ENCODE data around the gene GNL2. TPM values are rescaled to one million over a fixed set of nuclear protein-coding genes. Genes with fewer than 3 reads are reported as not detected.

GNL2 gene
- total RNA-seq, 1 donor = 72.7 TPM

DNA sequence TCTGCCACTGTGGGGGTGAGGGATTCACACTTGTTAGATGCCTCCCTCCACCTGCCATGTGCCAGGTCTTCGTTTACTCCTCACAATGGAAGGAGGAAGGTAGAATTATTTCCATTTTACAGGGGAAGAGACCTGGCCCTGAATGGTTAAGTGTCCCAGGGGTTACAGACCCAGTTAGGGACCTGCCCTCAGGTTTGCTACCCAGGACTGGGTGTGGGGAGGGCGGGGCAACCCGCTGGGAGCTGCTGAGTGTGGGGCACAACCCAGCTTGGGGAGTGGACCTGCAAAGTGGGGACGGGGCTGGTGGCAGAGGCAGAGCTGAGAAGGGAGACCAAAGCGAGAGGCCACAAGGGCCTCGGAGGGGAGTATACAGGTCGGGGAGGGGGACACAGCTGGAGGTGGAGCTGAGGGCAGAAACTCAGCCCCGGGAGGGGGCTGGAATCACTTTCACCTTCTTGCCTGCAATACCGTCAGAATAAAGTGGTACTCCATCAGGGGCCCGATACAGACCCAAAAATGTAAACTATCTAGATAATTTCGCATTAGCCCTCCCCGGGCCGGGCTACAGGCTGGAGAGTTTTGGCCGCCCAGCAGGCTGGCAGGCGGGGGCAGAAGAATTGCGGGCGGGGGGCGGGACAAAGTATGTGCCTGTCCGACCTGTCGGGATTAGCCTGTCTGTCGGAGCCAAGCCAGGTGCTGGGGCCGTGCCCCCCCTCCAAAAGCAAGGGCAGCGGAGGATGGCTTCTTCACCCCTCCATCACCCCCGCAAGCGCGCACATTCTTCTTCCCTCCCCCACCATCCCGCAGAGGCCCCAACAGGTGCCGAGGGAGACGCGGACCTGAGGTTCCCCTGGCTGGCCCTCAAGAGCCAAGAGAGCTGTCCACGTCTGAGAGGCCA is 37.6 kb upstream of the GNL2 start:
- no peak overlapping the region for H3K4me3 ChIP-seq (ENCODE audit: low read depth, low read length)
- no peak for DNase-seq (ENCODE audit: low read depth)
- TF ChIP-seq, protein P1, sequence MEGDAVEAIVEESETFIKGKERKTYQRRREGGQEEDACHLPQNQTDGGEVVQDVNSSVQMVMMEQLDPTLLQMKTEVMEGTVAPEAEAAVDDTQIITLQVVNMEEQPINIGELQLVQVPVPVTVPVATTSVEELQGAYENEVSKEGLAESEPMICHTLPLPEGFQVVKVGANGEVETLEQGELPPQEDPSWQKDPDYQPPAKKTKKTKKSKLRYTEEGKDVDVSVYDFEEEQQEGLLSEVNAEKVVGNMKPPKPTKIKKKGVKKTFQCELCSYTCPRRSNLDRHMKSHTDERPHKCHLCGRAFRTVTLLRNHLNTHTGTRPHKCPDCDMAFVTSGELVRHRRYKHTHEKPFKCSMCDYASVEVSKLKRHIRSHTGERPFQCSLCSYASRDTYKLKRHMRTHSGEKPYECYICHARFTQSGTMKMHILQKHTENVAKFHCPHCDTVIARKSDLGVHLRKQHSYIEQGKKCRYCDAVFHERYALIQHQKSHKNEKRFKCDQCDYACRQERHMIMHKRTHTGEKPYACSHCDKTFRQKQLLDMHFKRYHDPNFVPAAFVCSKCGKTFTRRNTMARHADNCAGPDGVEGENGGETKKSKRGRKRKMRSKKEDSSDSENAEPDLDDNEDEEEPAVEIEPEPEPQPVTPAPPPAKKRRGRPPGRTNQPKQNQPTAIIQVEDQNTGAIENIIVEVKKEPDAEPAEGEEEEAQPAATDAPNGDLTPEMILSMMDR (IDR thresholded peaks at IDR 0.05; ENCODE audit: insufficient read depth, low read length) = no peak

DNA sequence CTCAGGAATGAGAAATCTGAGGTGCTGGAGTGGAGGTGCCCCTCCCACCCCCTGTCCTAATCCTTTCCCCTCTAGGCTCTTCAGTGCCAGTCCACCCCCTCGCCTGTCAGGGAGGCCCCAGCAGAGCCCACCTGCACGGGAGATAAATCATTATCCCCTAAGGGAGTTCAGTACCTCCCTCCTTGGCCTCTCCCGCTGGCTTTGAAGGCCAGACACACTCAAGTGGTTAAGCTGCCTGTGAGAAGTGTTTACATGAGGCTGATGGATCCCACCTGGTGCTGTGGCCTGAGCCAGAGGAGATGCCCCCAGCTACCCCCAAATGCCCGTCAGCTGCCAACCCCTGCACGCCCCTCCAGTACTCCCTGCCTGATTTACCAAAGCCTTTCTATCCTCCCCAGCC is 35.3 kb upstream of the GNL2 start:
- no peak overlapping the region for H3K4me3 ChIP-seq (ENCODE audit: low read depth, low read length)
- no peak for DNase-seq (ENCODE audit: low read depth)
- TF ChIP-seq, protein P1 (IDR thresholded peaks at IDR 0.05; ENCODE audit: insufficient read depth, low read length) = no peak

DNA sequence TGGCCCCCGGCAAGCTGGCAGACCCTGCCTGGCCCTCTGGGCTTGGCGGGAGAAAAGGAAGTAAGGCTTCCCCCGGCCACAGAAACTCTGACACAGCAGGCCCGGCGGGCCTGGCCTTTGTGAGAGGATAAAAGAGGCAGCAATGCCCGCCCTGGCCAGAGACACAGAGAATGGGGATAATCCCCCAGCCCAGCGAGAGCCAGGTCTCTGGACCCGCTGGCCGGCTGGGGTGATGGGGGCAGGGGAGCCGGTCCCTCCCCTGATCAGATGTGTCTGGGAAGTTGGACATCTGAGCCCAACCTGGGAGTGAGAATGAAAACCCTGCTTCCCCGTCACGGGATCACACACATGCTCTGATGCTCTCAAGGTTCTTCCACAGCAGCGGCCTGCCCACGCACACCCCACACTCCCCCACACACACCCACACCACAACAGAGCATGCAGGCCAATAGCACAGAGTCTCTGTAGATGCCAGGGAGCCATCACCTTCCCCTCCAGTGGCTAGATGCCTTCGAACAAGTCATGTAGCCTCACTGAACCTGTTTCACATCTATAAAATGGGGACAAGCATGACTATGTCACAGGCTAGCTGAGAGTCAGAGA is 34.8 kb upstream of the GNL2 start:
- TF ChIP-seq, protein P1 (IDR thresholded peaks at IDR 0.05; ENCODE audit: insufficient read depth, low read length) = no peak
- DNase-seq (ENCODE audit: low read depth) = no peak
- H3K4me3 ChIP-seq (ENCODE audit: low read depth, low read length) = no peak overlapping the region

DNA sequence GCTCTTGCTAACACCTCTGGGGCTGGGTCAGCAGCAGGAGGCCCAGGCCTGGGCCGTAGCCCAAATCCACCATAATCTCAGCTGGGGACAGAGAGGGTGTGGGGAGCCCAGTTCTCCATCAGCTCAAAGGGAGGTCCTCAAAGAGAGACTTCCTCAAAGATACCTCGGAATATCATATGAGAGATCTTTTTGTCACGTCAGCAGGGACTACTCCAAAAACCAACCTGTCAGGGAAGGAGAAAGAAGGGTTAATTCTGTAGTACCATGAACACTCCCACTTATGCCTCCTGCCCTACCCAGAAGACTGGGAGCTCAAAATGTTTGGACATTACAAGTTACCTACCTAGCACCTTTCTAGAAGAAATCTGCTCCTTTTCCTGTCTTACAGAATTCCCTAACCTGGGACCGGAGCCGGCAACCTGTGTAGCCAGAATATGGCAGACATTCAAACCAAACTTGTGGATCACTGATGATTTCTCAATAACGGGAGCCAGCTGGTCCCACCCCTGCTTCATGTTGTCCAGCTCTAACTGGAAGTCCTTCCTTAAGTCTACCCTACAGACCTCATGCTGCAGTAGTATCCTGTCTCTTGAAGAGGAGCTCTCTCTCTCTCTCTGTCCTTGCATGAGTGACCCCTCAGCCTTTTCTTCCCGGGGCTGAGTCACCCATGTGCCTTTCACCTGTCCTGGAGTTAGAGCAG is 34.1 kb upstream of the GNL2 start:
- TF ChIP-seq, protein P1 (IDR thresholded peaks at IDR 0.05; ENCODE audit: insufficient read depth, low read length) = no peak
- H3K4me3 ChIP-seq (ENCODE audit: low read depth, low read length) = no peak overlapping the region

DNA sequence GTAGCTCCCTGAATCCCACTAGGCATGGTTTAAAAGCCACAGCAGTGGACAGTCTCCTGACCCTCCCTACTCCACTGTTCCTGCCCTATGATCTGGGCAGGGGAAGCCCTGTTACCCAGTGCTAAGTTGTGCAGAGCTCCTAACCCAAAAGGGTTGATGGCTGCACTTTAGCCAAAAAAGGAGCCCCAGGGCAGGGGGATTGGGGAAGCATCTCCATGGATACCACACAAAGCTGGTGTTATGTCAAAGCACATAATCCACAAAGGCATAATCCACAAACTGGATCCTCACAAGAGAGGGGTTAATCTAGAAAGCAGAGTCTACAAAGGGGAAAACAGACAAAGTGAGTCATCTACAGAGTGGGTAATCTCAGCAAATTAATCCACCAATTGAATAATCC is 33.3 kb upstream of the GNL2 start:
- TF ChIP-seq, protein P1 (IDR thresholded peaks at IDR 0.05; ENCODE audit: insufficient read depth, low read length) = no peak
- no peak for DNase-seq (ENCODE audit: low read depth)

More for the DNA sequence above, 34.1 kb upstream of the GNL2 start:
- no peak for DNase-seq (ENCODE audit: low read depth)

DNA sequence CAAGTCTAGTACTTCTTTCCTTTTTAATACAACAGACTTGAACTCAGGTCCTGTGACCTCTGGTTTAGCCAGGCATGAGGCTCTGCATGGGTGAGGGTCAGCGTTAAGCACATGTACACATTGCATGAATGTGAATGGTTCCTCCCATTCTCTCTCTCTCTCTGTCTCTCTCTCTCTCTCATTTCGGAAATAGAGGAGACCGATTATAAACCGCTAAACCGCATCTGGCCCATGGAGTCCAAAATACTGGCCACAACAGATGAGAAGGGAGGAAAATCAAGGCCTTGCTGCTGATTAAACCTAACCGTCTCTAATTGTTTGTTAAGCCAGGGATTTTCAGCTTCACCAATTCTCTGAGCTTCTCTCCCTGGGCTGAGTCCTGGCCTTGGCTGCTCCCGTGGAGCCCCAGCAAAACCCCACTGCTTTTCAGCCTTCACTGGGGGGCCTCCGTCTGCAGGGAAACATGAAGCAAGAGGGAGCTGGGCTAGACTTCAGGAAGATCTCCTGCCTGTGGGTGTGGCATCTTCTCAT is 32.4 kb upstream of the GNL2 start:
- H3K4me3 ChIP-seq (ENCODE audit: low read depth, low read length) = no peak overlapping the region
- DNase-seq (ENCODE audit: low read depth) = no peak
- TF ChIP-seq, protein P1 (IDR thresholded peaks at IDR 0.05; ENCODE audit: insufficient read depth, low read length) = no peak

More for the DNA sequence above, 33.3 kb upstream of the GNL2 start:
- H3K4me3 ChIP-seq (ENCODE audit: low read depth, low read length) = no peak overlapping the region
